ENCODE data around the gene TRPT1. TPM values are rescaled to one million over a fixed set of nuclear protein-coding genes. Genes with fewer than 3 reads are reported as not detected.

Gene TRPT1
- total RNA-seq, 2 experiments from 2014 or later = 33.4 to 37.1 TPM

DNA sequence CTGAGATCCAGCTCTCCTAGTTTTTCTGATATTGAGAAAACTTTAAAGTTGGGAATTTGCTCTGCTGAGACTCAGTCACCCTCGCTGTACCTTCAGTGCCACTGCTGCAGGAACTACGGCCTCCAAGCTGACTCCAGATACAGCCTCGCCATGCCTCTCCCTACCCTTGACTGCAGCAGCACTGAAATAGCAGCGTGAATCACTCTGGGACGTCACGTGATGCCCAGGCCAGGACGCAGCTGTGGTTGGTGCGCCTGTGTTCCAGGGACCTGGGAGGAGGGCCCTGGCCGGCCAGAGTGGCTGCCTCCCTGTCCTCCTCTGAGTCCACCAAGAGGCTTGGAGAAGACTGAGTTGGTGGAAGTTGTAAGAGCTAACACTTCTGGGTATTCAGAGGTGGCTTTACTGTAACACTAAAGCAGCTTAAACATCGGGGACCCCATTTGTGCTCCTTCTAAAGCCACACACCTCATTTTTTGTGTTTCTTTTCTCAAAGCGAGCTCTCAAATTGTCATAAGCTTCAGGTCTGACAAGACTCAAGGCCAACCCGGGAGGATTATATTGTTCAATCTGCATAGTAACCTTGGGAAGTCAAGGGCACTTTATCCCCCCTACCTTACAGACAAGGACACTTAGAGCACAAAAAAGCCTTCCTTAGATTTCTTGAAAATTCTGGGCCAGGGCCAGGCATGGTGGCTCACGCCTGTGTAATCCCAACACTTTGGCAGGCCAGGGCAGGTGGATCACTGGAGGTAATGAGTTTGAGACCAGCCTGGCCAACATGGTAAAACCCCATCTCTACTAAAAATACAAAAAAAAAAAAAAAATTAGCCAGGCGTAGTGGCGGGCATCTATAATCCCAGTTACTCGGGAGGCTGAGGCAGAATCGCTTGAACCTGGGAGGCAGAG is 44.2 kb downstream of the TRPT1 start:
- Mint-ChIP-seq H3K36me3 (peaks cover 3% of the 10 kb centered on the region), H3K27ac (peak overlapping the region; percentile 31), H3K9me3 (ENCODE audit: low read depth) (no peaks in the 10 kb centered on the region), H3K4me1 (peaks cover 51% of the 10 kb centered on the region), H3K27me3 (no peaks in the 10 kb centered on the region), H3K4me3 (no peak overlapping the region)
- ATAC-seq = no peak
- CTCF ChIA-PET = interaction anchor here (0.9 to 1.8 kb wide), 4 partner anchors 23 to 182 kb away, joined by 3 to 4 read pairs (median 4); partner anchors contain the start of gene FERMT3
- DNase-seq = peak; percentile 68

DNA sequence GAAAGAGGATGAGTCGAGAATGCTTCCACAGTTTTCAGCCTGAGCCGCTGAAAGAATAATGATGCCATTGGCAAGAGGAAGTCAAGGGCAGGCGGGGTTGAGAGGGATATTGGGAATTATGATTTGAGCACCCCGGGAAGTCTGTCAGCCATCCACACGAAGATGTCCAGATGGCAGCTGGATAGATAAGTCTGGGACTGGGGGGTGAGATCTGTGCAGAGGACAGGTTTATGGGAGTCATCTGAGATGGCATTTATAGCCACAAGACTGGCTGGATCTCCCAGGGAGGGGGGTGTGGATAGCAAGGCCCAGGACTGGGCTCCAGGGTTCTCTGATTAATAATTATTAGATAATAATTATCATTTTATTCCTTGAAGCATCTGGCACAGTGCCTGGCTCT is 45.1 kb downstream of the TRPT1 start:
- peaks cover 53% of the 10 kb centered on the region for H3K4me1 Mint-ChIP-seq
- no peaks in the 10 kb centered on the region for H3K9me3 Mint-ChIP-seq (ENCODE audit: low read depth)
- no peaks in the 10 kb centered on the region for H3K27me3 Mint-ChIP-seq
- no peak for DNase-seq
- no peak overlapping the region for H3K4me3 Mint-ChIP-seq
- no peak for ATAC-seq
- CTCF ChIA-PET = interaction anchor here (1.2 to 1.8 kb wide), 2 partner anchors 24 to 181 kb away, joined by 3 to 4 read pairs; no protein-coding TSS in a partner anchor
- H3K36me3 Mint-ChIP-seq = peaks cover 2% of the 10 kb centered on the region
- no peak overlapping the region for H3K27ac Mint-ChIP-seq

DNA sequence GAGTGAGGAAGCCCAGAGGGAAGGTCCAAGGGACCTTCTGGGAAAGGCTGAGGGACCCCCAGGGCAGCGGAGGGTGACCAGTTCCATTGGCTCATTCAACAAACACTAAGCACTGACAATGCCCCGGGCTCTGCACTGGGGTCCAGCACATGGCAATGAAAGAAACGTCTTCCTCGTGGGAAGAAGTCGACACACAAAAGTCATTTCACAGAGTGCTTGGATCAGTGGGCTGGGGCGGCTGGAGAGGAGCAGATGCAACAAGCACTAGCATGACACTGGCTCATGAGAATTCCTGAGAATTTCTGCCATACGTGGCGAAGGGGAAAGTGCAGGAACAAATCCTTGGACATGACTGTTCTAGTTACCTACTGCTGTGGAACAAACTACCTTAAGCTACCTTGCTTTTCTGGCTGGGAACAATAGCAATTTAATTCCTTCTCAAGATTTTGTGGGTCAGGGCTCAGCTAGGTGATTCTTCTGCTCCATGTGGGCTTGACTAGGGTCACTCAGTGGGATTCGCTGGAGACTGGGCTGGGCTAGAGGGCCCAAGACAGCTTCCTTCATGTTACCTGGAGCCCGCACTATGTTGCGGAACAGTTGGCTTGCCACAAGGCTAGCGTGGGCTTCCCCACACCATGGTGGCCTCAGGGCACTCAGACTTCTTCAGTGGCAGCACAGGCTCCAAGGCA is 46.9 kb downstream of the TRPT1 start:
- CTCF ChIA-PET = no interaction called here
- H3K27me3 Mint-ChIP-seq = no peaks in the 10 kb centered on the region
- ATAC-seq = no peak
- no peak overlapping the region for H3K27ac Mint-ChIP-seq
- peaks cover 2% of the 10 kb centered on the region for H3K9me3 Mint-ChIP-seq (ENCODE audit: low read depth)
- H3K36me3 Mint-ChIP-seq = peaks cover 3% of the 10 kb centered on the region
- H3K4me1 Mint-ChIP-seq = peaks cover 45% of the 10 kb centered on the region
- no peak overlapping the region for H3K4me3 Mint-ChIP-seq
- DNase-seq = no peak

DNA sequence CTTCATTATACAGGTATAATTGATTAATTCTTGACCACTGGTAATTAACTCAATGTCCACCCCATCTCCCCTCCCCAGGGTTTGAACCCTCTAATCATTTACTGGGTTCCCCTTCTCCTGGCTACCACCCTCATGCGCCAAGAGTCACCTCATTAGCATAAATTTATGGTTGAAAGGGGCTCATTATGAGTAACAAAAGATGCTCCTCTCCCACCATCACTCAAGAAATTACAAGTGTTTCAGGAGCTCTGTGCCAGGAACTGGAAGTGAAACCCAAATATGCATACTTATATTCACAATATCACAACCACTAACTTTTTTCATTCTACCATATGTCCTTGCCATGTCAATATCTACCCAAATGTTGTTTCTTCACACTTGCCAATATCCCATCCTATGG is 47.8 kb downstream of the TRPT1 start:
- Mint-ChIP-seq H3K4me3 (no peak overlapping the region), H3K4me1 (peaks cover 36% of the 10 kb centered on the region), H3K27ac (no peak overlapping the region), H3K36me3 (peaks cover 9% of the 10 kb centered on the region), H3K9me3 (ENCODE audit: low read depth) (peaks cover 3% of the 10 kb centered on the region), H3K27me3 (no peaks in the 10 kb centered on the region)
- CTCF ChIA-PET = interaction anchor here (1.6 kb wide), 1 partner anchor 178 kb away, joined by 4 read pairs; no protein-coding TSS in a partner anchor
- DNase-seq (no peak), ATAC-seq (no peak)

DNA sequence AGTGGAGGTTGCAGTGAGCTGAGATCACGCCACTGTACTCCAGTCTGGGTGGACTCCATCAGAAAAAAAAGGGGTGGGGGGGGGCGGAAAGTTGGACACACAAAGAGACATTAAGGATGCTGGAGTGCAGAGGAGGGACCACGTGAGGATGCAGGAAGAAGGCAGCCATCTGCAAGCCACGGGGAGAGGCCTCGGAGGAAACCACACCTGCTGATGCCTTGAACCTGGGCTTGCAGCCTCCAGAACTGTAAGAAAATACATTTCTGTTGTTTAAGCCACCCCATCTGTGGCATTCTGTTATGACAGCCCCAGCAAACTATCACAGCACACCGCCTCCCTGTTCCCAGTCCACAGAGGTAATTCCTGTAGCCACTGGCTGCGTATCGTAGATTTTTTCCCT is 49.2 kb downstream of the TRPT1 start:
- no peak for DNase-seq
- Mint-ChIP-seq H3K27me3 (no peaks in the 10 kb centered on the region), H3K27ac (no peak overlapping the region), H3K36me3 (peaks cover 7% of the 10 kb centered on the region), H3K4me1 (peaks cover 27% of the 10 kb centered on the region), H3K4me3 (no peak overlapping the region), H3K9me3 (ENCODE audit: low read depth) (peaks cover 3% of the 10 kb centered on the region)
- CTCF ChIA-PET = interaction anchor here (0.6 to 1.6 kb wide), 4 partner anchors 9 to 312 kb away, joined by 3 to 4 read pairs (median 4); partner anchors contain the start of gene STIP1
- no peak for ATAC-seq

Other genes starting within 250 kb of the TRPT1 start
- gene OTUB1, start 239.7 kb downstream of the TRPT1 start, total RNA-seq = 10 to 100 TPM; 90.1 to 97.6 TPM
- gene FLRT1, start 190.3 kb downstream of the TRPT1 start, total RNA-seq = not detected
- 10 to 100 TPM; 10.1 to 12.3 TPM for gene MACROD1, start 60.1 kb downstream of the TRPT1 start, total RNA-seq
- gene STIP1, start 40.0 kb downstream of the TRPT1 start, total RNA-seq = 100 to 1,000 TPM; 303 to 410 TPM
- gene FERMT3, start 19.5 kb downstream of the TRPT1 start, total RNA-seq = 100 to 1,000 TPM; 210 to 217 TPM
- 10 to 100 TPM; 83.8 to 84.1 TPM for gene NUDT22, start 88 bp upstream of the TRPT1 start, total RNA-seq
- gene DNAJC4, start 4.4 kb upstream of the TRPT1 start, total RNA-seq = 10 to 100 TPM; 29.7 to 37.0 TPM
- gene VEGFB, start 8.4 kb upstream of the TRPT1 start, total RNA-seq = 10 to 100 TPM; 53.4 to 54.8 TPM
- gene FKBP2, start 14.9 kb upstream of the TRPT1 start, total RNA-seq = 10 to 100 TPM; 23.4 to 23.9 TPM
- gene PPP1R14B, start 20.8 kb upstream of the TRPT1 start, total RNA-seq = 100 to 1,000 TPM; 142 to 177 TPM
- 10 to 100 TPM; 18.1 to 20.4 TPM for gene PLCB3, start 25.3 kb upstream of the TRPT1 start, total RNA-seq
- gene BAD, start 58.5 kb upstream of the TRPT1 start, total RNA-seq = 10 to 100 TPM; 35.6 to 36.1 TPM
- 10 to 100 TPM; 32.9 to 46.0 TPM for gene GPR137, start 59.7 kb upstream of the TRPT1 start, total RNA-seq
- under 1 TPM in 1 of 2 experiments, not detected in 1; 0.29 TPM for gene KCNK4, start 65.1 kb upstream of the TRPT1 start, total RNA-seq
- not detected for gene CATSPERZ, start 74.2 kb upstream of the TRPT1 start, total RNA-seq
- 10 to 100 TPM; 46.6 to 54.0 TPM for gene ESRRA, start 79.3 kb upstream of the TRPT1 start, total RNA-seq
- 100 to 1,000 TPM; 134 to 153 TPM for gene TRMT112, start 91.4 kb upstream of the TRPT1 start, total RNA-seq
- gene PRDX5, start 91.9 kb upstream of the TRPT1 start, total RNA-seq = 100 to 1,000 TPM; 125 to 163 TPM
- gene CCDC88B, start 114.0 kb upstream of the TRPT1 start, total RNA-seq = 100 to 1,000 TPM; 152 to 164 TPM
- gene RPS6KA4, start 133.0 kb upstream of the TRPT1 start, total RNA-seq = 10 to 100 TPM; 31.1 to 41.9 TPM